A549 treated with dexamethasone at 1 μM for 4 hours (cell line): Measurements from ENCODE around the gene USP7. TPM values are rescaled to one million over a fixed set of nuclear protein-coding genes. Genes with fewer than 3 reads are reported as not detected.

Experiments used
- total RNA-seq: library from RNA; stranded (reverse); fragments of 200-300 nt; extraction: Qiagen RNA extraction; gene quantifications from 5 replicates; pipeline ENCODE4 v1.2.3, GENCODE V29; 2022

Gene USP7
- total RNA-seq: 70.4 to 87.1 TPM (median 79.7 TPM) in 5 replicates

GRCh38 chr16:8963821-8964441 lies at the start of gene USP7:
TSS of gene USP7 (minus strand) at chr16:8963906. CDS start at chr16:8963285, 621 bp downstream.

GRCh38 chr16:8882041-8882617 lies 81.6 kb downstream of the USP7 start, which contains the start of gene LITAFD:
TSS of gene LITAFD (plus strand) at chr16:8882351. CDS start at chr16:8884356, 2,005 bp downstream.

GRCh38 chr16:8868416-8869211 lies 95.1 kb downstream of the USP7 start, which contains the start of gene CARHSP1:
TSS of gene CARHSP1 (minus strand) at chr16:8869006. CDS start at chr16:8859328, 9,678 bp downstream.

Other genes starting within 250 kb of the USP7 start
- 12.0 to 13.3 TPM (median 12.9 TPM) in 5 replicates for gene TMEM186, start 166.3 kb downstream of the USP7 start, total RNA-seq
- gene PMM2, start 166.1 kb downstream of the USP7 start, total RNA-seq: 92.3 to 111 TPM (median 95.3 TPM) in 5 replicates
- 141 to 166 TPM (median 153 TPM) in 5 replicates for gene CARHSP1, start 94.9 kb downstream of the USP7 start, total RNA-seq
- gene LITAFD, start 81.6 kb downstream of the USP7 start, total RNA-seq: not detected in 5 replicates
- 21.9 to 31.7 TPM (median 28.8 TPM) in 5 replicates for gene HAPSTR1, start 127.7 kb upstream of the USP7 start, total RNA-seq